Superior temporal gyrus (tissue), 1 donor: ENCODE measurements around the gene ADCY5.

Source experiments
- DNase-seq: peaks from one replicate; pipeline ENCODE4 v3.0.0-alpha.2; 2016; ENCODE audit errors: extremely low spot score

The ADCY5 gene

DNA sequence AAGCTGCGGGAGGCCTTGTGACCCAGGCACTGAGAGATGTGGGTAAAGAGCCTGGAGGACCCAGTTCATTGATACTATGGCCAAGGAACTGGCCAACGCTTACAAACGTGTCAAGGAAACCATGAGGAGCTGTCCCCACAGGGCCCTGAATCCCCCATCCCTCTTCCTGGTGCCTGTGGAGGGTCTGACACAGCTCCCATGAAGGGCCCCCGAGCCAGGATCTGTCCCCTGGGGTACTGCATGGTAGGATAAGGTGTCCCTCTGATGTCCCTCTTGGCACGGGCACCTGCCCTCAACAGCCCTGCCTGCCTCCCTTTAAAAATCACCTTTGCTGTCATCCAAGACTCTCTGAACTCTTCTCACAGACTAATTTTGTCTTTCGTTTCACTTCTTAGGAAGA, 122.4 kb downstream of the ADCY5 start:
- DNase-seq = no peak

DNA sequence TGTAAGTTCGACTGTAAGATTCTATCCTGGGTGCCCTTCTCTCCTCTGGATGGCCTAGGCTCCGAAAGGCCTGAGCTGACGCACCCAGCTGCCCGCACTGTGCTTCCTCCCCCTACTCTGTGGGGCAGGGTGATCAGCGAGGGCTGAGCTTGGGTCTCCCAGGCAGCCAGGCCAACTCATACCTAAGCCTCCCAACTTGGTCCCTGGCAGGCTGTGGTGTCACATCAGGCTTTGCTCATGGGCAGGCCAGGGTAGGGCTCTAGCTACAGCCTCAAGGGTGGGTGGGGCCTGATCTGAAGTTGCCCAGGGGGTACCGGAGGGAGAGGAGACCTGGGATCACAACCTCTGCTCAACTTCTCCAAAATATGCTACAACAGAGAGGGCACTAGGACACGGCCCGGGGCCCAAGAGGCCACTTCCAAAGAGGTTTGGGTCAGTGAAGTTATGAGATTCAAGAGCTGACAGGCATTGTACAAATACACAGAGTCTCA, 123.1 kb downstream of the ADCY5 start:
- no peak for DNase-seq

DNA sequence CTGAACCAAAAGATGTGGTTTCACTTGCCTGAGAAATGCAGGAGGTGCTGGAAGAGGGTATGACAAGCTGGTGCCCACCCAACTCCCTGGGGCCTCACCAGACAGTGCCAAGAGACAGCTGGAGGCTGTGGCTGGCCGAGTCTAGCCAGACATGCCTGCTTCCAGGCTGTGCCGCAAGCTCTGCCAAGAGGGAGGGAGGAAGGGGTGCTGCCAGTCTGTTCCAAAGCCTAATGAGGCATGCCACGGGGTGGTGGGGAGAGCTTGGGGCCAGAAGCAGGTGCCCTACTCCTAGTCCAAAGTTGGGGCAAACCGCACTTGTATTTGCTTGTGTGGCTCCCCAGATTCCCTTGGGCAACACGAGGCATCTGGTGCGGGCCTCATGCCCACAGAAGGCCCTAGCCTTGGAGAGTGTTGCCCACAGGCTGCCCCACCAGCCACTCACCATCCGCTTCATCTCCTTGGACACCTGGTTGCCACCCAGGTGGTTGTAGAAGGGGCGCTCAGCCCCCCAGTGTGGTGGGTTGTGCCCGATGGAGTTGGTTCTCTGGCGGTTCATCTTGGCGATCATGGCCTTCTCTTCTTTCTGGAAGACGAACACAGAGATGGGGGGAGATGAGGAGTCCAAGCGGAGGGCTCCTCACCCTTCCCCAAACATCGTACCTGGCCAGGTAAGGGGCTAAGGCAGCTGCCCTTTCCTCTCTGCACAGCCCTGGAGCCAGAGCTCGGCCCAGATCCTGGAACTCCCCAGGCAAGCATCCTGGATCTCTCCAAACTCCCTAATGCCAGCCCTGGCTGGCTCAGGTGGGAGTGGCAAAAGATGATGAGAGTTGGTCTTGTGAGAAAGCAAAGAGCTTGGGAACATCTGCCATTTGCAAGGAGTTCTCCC, 123.8 kb downstream of the ADCY5 start:
- no peak for DNase-seq

DNA sequence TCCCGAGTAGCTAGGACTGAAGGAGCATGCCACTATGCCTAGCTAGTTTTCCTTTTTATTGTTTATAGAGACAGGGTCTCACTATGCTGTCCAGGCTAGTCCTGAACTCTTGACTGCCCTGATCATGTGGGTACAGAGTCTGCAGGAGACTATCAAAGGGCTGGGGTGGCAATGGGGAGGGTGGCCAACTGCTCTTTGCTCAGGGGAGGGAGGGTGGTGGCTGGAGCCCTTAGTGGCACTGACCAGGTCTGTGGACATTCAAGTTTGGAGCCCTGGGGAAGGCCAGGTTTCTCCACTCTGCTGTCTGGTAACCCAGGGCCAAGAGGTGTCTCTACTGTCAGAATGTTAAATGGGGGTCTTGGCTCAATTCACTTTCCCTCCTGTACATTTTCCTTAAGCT, 125.1 kb downstream of the ADCY5 start:
- DNase-seq = no peak

DNA sequence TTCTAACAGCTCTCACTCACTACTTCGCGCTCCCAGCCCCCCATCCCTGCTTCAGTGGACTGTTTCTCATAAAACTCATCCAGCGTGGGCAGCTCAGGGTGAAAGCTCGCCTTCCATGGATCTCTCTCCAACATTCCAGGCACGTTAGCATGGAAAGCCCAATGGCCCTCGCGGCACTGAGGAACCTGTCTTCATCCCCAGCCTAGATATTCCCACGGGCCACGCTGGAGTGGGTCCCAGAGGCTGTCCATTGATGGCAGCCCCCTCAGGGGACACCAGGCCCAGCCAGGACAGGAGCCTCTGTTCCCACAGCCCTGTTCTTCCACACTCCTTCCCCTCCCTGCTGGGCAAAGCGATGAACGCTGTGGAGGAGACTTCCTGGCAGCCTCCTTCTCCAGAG, 126.0 kb downstream of the ADCY5 start:
- DNase-seq = no peak

DNA sequence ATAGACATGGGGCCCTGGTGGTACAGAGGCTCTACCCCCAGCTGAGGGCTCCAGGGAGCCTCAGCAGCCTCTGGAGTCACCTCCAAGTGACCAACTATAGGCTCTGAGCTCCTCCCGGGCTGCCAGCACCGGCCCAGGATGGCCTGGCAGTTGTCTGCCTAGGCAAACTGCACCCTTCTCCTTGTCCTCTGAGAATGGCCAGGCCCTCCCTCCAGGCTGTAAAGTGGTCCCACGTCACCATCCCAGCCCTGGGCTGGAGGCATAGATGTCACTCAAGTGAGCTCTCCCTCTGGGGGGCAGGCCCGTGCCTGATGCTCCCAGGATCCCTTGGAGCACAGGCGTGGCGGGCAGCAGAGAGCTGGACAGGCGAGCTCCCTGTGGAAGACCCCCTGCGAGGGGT, 127.1 kb downstream of the ADCY5 start:
- DNase-seq = no peak

DNA sequence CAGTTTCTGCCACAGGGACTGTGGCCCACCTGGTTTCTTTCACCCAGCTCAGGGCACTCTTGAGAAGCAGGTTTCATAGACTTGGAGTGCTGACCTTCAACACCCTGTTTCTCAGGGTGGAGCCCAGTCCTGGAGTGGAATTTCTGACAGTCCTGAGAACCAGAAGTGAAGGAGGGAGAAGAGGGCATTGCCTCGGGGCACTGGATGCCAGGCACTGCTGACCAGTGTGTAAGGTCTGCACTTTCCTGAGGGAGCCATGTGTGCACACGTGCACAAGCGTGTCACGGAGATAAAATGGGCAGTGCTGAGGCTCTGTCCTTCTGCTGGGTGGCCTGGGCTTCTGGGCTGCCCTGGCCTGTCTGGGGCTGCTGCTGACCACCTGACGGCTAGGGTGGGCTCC, 128.7 kb downstream of the ADCY5 start:
- no peak for DNase-seq

DNA sequence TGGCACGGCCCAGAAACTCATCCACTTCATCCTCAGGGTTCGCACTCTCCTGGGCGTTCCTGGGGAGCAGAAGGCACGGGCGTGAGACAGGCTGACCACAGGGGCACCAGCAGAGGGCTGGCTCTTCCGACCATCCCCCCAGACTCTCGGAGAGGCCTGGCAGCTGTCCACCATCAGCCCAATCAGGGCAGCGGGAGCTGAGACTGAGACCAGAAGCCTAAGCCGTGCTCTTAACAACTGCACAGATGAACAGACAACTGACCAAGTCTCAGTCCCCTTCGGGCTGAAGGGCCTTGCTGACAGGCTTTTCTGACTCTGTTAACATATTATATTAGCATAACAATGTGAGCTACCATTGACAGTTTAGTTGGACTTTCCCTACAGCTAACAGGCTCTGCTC, 129.1 kb downstream of the ADCY5 start:
- DNase-seq = no peak

DNA sequence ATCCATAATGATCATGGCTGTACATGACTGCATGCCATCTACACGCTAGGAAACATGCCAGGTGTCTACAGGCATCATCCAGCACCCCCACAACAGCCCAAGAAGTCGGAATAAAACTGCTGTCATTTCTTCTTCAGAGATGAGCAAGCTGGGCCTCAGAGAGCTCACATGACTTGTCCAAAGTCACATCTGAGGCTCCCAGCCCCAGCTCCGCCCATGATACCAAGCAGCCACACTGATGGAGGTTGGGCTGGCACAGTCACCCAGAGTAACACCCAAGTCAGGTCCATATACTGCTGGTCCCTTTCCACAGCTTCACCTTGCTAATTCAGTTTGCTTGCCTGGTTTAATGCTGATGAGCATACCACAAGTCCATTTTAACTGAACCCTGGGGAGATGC, 130.5 kb downstream of the ADCY5 start:
- DNase-seq = no peak

DNA sequence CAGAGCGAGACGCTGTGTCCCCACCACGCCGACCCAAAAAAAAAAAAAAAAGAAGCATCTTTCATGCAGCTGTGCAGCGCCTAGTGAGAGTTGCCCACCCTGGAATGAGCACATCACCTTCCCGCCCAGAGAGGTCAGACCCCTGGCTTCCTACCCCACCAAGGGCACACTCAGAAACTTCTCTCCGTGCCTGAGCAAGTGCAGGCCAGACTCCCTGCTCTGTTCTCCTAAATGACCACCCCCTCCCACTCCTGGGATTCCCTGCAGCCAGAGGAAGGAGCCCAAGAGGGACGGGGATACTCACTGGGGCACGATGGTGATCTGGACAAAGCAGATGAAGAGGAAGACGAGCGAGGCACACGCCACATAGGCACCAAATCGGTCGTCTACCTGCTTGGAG, 131.2 kb downstream of the ADCY5 start:
- DNase-seq = no peak

DNA sequence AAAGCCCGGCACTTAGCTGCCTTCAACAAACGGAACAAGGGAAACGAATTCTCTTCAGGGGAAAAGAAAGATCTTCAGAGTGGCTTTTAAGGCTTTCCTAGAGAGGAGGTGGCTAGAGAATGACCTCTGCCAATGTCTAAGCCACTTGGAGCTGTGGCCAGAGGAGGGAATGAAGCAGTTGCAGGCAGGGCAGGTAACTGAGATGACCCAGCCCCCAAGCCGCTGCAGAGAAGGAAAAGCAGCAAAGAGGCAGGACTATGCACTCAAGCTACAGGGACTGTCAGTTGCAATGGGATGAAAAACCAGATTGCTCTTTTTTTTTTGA, 133.7 kb downstream of the ADCY5 start:
- DNase-seq = no peak

DNA sequence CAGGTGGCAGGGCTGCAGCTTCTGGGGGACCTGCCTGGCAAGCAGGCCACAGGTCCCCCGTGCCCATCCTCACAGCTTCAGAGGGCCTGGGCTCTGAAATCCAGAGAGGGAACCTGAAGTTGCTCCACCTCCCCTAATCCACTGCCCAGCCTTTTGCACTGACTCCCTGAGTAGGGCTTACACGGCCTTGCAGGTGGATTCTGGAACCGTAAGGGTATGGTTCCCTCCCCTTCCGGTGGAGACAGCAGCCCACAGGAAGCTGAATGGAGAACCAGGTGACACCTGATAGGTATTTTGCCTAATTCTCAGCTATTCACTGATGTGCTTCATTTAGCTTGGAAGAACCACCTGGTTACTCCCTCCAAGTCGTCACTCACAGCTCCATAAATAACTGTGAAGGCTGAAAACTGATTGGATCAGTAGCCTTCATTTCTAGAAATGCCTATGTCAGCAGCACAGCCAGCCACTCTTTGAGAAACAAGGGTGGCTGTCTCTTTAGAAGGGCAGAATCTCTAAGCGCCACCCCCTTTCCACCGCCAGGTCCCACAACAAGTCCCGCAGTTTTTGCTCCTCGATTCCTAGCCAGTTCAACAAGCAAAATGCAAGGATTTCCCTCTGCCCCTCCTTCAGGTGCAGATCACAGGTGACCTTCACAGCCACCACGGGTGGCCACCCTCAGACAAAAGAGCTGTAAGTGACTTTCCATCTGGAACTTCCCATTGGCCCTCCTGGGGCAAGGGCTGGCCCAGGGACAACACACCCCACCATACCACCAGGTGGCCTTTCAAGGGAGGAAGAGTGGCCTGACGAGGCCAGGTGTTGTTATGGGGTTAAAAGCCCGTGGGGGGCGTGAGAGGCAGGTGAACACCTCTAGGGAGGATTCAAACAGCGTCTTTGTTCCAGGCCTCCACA, 134.3 kb downstream of the ADCY5 start:
- no peak for DNase-seq

DNA sequence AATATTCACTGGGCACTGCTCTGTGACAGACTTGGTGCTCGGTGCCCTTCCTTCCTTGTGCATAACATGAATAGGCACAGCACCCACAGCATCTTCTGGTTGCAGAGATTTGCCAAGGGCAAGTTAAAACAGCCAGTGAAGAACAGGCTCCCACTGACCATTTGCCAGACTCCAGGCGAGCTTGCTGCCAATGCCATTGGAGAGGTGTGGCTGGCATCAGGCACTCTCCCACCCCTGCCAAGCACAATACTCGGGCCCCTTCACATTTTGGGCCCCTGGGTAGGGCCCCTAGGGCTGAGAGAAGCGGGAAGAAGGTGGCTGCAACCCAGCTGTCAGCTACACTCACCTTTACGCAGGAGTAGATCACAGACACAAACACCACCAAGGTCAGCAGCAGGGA, 135.0 kb downstream of the ADCY5 start:
- no peak for DNase-seq

DNA sequence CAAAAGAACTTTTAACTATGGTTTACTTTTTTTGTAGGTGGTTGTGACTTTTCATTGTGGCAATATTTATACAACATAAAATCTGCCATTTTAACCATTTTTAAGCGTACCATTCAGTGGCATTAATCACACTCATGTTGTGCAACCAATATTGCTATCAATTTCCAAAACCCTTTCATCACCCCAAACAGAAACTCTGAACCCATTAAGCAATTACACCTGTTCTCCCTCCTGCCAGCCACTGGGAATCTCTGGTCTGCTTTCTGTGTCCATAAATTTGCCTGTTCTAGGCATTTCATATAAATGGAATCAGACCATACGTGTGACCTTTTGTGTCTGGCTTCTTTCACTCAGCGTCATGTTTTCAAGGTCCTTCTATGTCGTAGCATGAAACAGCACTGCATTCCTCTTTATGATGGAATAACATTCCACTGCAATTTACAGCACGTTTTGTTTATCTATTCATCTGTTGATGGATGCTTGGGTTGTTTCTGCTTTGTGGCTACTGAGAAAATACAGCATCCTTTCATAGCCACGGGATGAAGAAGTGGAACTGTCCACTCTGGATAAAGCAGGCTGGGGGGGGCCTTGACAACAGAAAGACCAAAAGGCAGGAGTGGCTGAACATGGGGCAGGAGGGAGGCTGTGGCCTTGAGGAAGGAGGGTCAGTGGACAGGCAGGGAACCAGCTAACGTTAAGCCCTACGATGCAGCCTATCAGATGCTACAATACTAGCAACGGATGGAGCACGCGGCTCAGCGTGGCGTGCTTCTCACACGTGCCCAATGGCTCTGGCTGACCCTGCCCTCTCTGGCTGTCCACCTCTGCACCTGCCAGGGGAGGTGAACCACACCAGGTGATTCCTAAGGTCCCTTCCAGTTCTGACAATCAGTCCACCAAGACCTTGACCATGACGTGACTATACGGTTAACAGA, 136.3 kb downstream of the ADCY5 start:
- no peak for DNase-seq

DNA sequence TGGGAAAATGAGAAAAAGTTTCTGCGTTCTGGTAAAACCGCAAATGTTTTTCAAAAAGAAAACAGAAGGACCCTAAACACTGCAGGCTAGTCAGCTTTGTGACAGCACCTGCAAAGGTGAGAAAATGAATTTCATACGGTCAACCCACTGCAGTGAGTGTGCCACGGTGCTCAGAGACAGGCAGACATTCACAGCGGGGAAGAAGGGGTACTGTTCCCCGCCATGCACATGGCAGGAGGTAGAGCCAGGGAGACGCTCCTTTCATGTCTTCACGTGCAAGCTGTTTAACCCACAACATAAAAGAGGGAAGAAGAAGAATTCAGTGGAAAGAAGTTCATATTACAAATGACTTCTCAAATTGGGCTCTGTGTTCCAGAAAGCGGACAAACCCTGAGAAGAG, 137.7 kb downstream of the ADCY5 start:
- no peak for DNase-seq

DNA sequence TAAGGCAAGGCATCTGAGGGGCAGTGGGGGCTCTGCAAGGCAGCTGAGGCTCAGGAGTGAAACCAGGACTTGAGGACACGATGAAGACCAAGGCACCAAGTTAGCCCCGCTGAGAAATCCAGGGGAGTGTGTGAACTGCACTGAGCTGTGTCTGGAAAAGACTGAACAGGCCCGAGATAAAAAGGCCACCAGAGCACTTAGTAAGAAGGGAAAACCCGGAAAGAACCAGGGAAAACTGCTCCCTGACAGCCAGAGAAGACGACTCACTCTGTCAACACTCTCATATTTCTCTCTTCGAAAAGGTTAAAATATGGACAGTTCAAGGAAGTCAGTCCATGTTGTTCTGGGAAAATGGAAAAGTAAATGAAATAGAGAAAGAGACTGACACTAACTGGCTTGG, 138.1 kb downstream of the ADCY5 start:
- no peak for DNase-seq

DNA sequence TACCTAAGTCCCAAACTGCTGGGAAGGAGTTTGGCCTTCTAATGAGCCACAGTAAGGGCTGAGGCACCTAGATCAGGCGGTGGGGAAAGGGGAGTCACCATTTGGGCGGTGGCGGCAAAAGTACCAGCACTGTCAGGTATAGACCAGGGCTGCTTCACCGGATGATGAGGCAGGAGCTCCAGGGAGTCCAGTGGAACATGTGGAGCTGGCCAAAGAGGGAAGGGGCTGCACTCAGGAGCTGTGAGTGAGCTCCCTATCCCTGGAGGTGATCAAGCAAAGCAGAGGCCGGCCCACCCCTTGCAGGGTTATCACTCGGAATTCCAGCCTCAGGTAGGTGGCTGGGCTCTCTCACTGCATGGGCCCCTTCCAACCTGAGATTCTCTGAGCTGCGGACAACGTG, 138.7 kb downstream of the ADCY5 start:
- no peak for DNase-seq

DNA sequence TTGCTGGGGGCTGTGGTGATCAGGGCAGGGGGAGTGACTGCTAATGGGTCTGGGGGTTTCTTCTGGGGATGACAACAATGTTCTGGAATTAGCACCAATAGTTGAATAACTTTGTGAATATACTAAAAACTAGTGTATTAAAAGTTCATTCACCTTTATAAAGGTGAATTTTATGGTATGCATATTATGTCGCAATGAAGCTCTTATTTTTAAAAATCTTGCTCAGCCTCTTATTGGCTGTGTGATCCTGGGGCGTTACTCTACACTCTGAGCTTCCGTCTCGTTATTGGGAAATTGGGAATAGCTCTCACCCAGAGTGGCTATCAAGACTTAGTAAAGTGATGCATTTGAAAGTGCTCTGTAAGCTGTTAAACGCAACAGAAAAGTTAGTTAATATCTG, 141.8 kb downstream of the ADCY5 start:
- DNase-seq = no peak

DNA sequence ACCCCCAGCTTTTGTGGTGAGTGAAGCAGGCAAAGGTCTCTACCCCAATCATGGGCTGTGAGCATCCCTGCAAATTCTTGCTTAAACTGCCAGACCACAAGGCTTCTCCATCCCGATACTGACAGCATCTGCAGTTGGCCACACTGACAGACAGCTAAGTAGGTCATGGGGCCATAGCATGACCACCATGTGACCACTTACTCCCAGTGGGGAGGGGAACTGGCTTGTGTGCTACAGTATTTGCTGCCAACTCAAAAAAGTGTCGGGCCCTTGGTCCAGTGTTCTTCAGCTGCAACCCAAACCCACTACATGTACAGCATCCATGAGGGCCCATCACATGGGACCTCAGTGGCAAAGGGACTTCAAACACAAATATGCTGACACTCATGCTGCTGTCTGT, 143.7 kb downstream of the ADCY5 start:
- DNase-seq = peak; percentile 44

DNA sequence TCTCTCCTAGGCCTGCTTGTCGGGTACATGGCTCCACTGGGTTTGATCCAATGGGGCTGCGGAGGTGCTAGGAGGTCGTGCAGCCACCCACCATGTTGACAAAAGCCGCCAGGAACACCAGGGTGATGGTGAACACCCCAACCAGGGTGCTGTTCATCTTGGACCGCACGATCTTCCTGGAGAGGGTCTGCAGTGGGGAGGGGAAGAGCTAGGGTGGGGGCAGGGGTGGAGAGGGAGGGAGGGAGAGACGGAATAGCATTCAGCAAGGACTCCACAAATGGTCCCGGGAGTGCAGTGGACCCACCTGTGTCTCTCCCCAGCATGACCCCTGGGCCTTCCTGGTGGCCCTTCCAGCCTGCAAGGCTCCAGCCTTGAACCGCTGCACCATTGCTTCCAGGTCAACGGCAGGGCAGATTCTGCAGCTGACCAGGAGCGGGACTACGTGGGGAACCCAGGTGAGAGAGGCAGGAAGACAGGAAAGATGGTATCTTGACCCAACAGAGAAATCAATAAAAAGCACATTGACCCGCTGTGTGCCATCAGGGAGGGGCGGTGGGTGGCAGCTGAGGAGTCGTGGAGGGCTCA, 144.8 kb downstream of the ADCY5 start:
- DNase-seq = no peak

DNA sequence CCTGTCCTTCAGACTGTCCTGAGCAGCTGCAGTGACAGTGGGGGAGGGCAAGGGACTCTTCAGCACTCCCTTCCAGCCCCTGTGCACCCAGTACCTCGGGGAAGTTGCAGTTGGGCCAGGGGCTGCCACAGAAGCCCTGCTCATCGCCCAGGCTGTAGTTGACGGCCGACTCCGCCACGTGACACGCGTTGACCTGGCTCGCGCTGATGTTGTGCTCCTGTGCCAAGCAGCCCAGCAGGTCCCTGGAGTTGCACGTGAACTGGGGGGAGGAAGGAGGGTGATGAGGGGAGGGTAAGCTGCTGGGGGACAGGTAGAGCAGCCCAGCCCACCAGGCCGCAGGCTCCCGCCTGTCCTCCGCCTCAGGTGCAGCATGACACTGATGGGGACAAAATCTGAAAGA, 145.9 kb downstream of the ADCY5 start:
- no peak for DNase-seq
